AG04449 (cell line): ENCODE results near the gene PARD3B.

Source experiments
- CTCF ChIA-PET: fragments of 350-600 bp; formaldehyde crosslinking; extraction: SDS; loops from one replicate; lab custom pipeline; 2021; ENCODE audit warnings: antibody characterized with exemption; lab: Yijun Ruan, JAX
- POLR2A ChIA-PET: fragments of 400-600, 350-600 bp; formaldehyde crosslinking; extraction: SDS; loops from one replicate; lab custom pipeline; 2020; ENCODE audit warnings: antibody characterized with exemption, inconsistent platforms; lab: Yijun Ruan, JAX
- DNase-seq: peaks from one replicate; pipeline ENCODE4 v3.0.0-alpha.2; 2010; ENCODE audit warnings: low read depth, low spot score
- H3K4me3 ChIP-seq: 2 replicates; pipeline ENCODE4 v1.5.1; 2011; ENCODE audit warnings: low read depth, mild to moderate bottlenecking, control low read depth, low read length
- CTCF ChIP-seq: IDR thresholded peaks from one replicate; pipeline ENCODE4 v1.5.1; 2011; ENCODE audit warnings: mild to moderate bottlenecking, moderate library complexity, low read length, control low read depth, inconsistent platforms; ENCODE audit not compliant: insufficient read depth; ENCODE audit errors: missing control alignments

PARD3B gene

GRCh38 chr2:205464681-205465080 is 919.4 kb downstream of the PARD3B start:
- H3K4me3 ChIP-seq, result no peak overlapping the region
- no peak for DNase-seq
- no peak for TF ChIP-seq CTCF
- ChIA-PET CTCF (no interaction called here), POLR2A (no interaction called here)

GRCh38 chr2:205465791-205466190 is 920.5 kb downstream of the PARD3B start:
- ChIA-PET POLR2A (no interaction called here), CTCF (interaction anchor here (1.2 kb wide), 1 partner anchor 29 kb away, joined by 3 read pairs; no protein-coding TSS in a partner anchor)
- H3K4me3 ChIP-seq, result no peak overlapping the region
- DNase-seq, result no peak
- no peak for TF ChIP-seq CTCF

GRCh38 chr2:205471776-205472175 is 926.5 kb downstream of the PARD3B start:
- POLR2A ChIA-PET, result no interaction called here
- DNase-seq, result no peak
- CTCF ChIA-PET, result no interaction called here
- no peak overlapping the region for H3K4me3 ChIP-seq
- no peak for TF ChIP-seq CTCF

GRCh38 chr2:205473791-205474190 is 928.5 kb downstream of the PARD3B start:
- no peak for TF ChIP-seq CTCF
- no peak overlapping the region for H3K4me3 ChIP-seq
- no peak for DNase-seq
- ChIA-PET POLR2A (no interaction called here), CTCF (interaction anchor here (0.8 to 1.7 kb wide), 2 partner anchors 70 to 202 kb away, joined by 3 to 5 read pairs; no protein-coding TSS in a partner anchor)

- POLR2A ChIA-PET, result no interaction called here
- DNase-seq, result peak; percentile 21
Observed at GRCh38 chr2:205474741-205475415, 929.6 kb downstream of the PARD3B start.

More at GRCh38 chr2:205474741-205475415, 929.6 kb downstream of the PARD3B start:
- CTCF ChIA-PET, result interaction anchor here (2.2 kb wide), 1 partner anchor 9 kb away, joined by 6 read pairs; no protein-coding TSS in a partner anchor
- TF ChIP-seq CTCF, result no peak
- no peak overlapping the region for H3K4me3 ChIP-seq
